ENCODE data around the gene CRISPLD2.
A peak's percentile ranks its signal among the peaks of the same experiment; 100 is the strongest.
"Not testable (repeated sequence)": the region's sequence is repeated elsewhere in the genome, so short reads cannot be mapped to it uniquely, and the experiment has no call there.

CRISPLD2 gene

DNA sequence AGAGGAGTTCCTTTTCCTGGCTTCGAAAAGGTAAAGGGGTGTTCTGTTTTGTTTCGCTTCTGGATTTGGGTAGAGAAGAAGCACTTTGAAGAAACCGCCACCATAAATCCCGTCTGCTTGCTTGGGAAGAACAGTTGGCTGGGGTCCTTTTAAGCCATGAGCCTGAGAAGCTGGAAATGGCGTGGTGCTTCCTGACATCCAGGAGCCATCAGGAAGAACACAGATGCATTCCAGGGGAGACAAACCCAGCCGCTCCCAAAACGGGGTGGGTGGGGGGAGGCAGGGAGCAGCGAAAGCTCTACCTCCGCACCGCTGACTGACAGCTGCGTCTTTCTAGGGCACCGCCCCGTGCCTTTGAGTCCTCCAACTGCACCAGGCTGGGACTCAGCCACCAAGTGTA lies 99.9 kb downstream of the CRISPLD2 start:
- no peak for DNase-seq

DNA sequence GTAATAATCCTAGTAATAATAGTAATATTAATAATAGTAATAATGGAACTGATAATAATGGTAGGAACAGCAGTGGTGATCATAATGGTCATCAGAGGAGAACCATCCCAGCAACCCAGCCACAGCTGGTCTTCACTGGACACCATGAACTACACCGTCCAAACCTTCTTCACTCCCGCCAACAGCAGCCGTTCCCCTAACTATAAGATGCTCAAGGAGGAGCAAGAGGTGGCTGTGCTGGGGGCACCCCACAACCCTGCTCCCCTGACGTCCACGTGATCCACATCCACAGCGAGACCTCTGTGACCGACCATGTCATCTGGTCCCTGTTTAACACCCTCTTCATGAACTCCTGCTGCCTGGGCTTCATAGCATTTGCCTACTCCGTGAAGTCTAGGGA lies 100.5 kb downstream of the CRISPLD2 start:
- no peak for DNase-seq

DNA sequence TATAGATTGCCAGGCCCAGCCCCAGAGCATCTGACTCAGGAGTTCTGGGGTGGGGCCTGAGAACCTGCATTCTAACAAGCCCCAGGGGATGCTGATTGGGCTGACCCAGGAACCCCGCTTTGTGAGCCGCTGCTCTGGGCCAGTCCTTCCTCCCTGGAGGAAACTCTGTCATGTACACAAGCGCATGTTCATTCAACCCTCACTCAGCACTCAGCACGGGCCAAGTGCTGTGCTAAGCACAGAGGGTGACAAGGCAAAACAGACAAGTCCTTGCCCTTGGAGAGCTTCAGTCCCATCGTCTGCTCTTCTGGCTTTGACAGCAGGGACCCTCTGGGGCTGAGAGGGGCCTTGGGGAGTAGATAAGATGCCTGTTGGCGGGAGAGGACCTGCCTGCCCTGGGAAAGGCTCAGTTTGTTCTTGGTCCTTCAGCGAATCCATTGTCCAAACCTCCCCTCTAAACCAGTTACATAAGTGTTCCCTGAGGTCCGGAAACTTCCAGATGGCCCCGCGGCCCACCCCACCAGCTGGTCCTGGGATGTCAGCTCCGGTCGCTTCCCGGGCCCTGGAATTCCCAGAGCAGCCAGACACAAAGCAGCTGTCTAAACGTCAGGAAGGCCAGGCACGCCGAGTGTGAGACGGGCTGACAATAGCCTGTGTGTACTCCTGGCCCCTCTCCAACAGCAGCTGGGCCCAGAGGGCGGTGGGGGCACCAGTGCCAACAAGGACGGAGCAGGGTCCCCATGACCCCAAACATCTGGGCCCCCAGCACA lies 102.8 kb downstream of the CRISPLD2 start:
- no peak for DNase-seq

DNA sequence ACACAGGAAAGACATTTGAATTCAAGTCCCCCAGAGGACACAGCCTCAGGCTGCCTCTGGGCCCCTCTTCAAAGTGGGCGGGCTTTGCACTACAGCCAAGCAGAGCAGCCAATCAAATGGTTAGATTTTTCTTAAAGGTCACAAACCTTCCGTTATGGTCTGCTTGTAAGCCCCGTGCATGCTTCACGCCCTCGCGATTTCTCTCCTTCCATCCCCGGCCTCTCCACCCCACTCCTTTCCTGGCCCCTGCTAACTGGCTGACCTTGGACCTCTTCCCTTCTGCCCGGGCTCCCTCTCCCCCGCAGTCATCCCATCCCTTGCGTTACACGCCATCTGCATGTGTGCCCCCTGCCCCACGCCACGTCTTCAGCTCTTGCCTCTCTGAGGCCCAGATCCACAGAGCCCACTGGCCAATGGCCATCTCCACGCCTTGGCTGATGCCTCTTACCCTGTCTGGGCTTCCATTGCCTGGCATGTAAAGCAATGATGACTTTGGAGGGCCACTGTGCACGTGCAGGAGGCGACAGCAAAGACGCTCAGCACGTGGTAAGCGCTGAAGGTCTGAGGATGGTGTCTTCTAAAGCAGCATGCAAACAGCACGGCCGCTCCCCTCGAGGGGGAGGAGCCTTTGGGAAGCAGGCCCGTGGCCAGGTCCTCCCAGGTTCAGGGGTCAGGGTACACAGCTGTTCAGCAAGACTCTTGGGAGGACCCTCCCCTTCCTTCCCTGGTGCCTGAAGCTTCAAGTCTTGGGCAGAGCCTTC lies 104.7 kb downstream of the CRISPLD2 start:
- no peak for DNase-seq

DNA sequence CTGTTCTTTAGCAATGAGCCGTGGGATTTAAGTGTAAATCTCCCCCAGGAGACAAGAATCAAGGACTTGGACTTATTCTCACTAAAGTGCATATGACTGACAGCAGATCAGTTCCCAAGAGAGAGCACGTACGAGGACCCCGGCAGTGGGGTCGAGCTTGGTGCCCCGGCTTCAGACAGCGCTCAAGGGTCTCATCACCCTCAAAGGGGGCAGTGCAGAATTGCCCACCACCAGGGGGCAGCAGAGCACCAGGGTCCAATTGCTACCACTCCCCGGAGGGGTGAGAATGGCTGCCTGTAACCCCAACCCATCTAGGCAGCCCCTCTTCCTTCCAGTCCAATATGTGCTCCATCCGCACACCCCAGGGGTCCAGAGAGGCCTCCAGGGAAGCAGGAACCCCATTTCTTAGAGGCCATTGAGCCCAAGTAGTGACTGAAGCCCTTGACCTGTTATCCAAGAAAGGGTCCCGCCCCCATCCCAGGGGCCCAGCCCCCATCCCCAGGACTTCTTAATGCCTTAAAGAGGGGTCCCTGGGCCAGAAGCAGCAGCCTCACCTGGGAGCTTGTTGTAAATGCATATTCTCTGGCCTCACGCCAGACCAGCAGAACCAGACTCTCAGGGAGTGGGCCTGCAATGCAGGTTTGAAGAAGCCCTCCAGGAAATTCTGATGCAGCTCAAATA lies 105.4 kb downstream of the CRISPLD2 start:
- DNase-seq, result peak; percentile 45

DNA sequence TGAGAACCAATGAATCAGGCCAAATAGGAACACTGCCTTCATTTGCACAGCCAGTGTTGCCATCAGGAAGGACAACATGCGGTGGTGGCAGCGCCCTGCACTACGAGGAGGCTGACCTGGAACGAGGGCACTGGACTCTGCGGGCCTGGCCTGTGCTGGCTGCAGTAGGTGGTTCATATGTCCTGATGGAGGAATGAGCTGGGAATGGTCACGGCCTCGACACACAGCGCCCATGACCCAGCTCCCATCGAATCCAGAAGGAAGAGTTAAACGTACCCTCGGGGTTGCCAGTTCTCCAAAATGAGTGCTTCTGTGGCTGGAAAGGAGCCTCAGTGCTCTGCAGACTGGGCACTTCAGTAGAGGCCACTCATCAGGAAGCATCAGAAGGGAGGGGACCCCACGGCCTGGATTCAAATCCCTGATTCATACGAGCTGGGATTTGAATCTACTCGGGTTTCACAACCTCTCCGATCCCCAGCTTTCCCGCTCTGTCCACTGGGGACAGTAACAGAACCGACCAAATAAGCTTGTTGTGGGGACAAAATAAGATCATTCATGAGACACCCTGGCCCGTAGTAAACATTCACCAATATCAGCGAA lies 106.1 kb downstream of the CRISPLD2 start:
- no peak for DNase-seq

DNA sequence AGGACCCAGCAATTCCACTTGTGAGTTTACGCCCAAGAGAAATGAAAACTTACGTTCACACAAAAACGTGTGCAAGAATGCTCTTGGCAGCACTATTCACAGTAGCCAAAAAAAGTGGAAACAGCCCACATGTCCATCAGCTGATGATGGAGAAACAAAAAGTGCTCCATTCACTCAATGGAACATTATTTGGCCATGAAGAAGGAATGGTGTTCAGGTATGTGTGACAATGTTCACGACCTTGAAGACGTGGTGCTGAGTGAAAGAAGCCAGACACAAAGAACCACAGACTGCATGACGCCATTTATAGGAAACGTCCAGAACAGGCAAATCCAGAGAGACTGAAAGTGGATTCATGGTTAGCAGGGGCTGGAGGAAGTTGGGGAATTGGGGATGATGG lies 106.7 kb downstream of the CRISPLD2 start:
- no peak for DNase-seq

DNA sequence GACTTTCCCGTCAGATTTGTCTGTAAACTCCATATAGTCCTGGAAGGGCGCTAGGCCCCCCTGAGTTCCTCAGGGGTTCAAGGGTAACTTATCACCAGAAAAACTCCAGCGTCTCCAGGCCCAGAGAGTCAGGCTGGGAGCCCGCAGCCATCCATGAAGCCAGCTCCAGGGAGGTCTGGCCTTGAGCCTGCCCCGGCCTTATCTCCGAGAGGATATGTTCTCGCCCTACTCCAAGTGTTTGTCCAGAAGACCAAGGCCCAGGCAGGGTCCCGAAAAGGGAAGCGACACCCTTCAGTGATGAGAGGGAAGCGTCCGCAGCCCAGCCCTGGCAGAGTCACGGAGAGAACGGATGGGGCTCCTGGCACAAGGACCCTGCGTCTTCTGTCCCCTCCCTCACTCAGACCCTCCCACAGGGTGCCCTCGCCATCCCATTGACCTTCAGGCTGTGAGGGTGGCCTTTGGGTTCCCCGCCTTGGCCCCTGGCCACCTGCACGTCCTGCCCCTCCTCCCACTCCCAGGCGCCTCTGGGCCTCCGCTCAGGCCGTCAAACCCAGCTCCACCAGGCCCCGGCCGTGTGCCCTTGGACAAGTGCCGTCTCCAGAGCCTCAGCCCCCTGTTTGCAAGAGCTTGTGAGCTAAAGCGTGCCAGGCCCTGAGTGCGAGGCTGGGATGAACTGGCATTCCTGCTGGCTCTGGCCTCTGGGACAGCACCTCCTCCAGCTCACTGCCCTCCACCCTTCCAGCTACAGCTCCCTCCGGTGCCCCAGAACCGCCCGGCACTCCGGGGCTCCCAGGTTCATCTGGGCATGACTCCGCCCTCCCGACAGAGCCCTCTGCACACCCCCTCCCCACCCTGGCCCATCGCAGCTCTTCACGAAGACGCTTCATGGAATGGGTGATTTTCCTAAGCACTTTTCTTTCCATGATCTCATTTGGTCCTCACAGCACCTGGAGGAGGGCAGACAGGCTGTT lies 108.1 kb downstream of the CRISPLD2 start:
- DNase-seq, result no peak

DNA sequence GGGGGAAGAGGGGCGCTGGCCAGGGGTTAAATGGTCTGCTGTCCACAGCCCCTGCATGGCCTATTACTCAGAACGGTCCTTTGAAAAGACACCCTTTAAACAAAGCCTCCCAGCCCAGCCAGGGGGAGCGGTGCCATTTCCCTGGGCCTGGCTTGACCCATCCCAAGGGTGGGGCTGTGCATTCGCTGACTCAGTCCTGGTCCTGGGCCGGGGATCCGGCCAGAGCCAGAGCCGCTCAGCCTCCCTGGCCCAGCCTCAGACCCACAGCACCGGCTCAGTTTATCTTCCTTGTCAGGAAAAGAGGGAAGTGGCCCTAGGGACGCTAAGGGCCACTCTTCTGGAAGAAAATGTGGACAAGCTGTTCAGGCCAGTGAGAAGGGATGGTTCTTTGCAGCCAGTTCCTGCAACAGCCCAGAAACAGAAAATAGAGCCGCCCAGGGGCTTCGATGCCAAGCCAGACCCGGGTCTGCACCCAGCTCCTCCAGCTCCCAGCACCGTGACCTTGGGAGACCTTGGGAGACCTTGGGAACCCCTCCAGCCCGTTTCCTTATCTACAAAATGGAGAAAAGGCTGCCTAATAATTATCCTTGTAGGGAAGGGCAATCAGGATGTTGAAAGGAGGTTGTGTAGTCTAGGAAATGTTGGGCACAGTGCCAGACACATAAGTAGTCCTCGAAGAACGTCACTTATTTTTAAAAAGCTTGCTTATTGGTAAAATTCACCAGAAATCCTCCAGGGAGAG lies 109.1 kb downstream of the CRISPLD2 start:
- DNase-seq, result peak; percentile 40

DNA sequence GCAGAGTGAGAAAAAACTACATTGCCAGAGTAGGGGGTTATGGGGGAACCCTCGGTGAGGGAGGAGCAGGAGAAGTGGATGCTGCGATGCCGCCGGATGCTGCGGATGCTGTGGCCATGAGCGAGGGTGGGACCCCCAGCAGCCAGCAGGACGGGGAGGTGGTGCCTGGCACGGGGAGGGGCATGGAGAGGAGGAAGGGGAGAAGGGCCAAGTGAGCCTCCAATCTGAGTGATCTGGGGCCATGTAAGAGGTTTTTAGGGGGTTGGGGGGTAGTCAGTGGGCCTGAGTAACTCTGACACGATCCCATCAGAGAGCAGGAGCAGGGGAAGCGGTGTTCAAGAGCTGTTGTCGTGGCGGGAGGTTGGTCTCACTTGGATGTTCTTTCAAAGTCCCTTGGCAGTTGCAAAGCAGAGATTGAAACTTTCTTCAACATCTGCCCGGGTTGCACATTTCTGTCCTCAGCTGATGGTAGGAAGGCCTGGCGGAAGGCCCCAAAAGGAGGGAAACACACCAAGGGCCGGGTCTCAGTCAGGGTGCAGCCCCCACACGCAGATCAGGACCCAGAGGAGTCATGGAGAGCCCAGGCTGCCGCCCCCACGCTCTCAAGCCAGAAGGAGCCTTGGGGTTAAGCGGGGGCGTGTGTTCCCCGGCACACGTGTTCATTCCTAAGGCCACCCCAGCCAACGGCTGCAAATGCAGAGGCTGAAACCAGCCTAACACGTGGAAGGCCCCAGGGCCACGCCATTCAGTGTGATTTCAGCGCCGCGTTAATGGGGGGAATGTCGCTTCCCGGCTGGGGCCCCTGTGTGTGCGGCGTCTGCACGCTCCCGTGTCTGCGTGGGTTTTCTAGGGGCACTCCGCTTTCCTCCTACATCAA lies 109.9 kb downstream of the CRISPLD2 start:
- DNase-seq, result no peak

DNA sequence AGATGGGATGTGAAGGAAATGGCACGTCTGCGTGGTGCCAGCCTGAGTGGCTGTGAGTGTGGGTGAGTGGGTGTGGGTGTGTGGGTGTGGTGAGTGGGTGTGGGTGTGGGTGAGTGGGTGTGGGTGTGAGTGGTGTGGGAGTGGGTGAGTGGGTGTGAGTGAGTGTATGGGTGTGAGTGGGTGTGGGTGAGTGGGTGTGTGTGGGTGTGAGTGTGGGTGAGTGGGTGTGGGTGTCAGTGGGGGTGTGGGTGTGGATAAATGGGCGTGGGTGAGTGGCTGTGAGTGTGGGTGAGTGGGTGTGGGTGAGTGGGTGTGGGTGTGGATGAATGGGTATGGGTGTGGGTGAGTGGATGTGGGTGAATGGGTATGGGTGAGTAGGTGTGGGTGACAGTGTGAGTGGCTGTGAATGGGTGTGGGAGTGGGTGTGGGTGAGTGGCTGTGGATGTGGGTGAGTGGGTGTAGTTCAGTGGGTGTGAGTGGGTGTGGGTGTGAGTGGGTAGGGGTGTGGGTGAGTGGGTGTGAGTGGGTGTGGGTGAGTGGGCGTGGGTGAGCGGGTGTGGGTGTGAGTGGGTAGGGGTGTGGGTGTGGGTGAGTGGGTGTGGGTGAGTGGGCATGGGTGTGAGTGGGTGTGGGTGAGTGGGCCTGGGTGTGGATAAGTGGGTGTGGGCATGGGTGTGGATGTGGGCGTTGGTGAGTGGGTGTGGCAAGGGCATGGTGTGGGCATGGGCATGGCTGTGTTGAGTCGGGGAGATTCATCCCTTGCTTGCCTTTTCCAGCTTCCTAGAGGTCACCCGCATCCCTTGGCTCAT lies 110.7 kb downstream of the CRISPLD2 start:
- DNase-seq, result no peak

DNA sequence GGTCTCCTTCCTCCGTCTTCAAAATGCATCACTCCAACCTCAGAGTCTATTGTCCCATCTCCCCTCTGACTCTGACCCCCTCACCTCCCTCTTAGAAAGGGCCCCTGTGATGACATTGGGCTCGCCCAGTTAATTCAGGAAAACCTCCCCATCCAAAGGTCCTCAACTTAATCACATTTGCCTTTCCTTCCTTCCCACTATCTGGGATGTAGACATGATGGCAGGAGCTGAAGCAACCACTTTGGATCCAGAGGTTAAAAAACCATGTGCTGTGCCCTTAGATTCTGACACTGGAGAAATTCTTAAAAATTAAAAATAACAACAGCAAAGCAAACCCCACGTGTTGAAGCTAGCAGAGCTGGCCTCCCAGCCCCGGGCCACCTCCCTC lies 111.3 kb downstream of the CRISPLD2 start:
- DNase-seq, result no peak

DNA sequence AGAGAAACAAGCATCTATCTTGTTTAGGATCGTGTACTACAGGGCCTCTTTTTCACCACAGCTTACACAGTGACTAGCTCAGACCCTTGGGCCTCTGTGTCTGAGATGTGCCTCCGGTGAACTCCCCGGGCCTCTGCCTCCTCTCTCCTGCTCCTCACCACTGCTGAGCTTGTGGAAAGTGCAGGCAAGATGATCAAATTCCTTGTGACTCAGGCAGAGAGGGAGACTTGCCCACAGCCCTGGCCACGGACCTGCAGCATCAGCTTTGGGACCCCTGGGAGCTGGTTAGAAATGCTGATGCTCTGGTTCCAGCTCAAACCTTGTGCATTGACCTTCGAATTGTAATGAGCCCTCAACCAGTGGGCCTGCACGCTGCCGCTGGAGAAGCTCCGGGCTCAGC lies 111.7 kb downstream of the CRISPLD2 start:
- no peak for DNase-seq

DNA sequence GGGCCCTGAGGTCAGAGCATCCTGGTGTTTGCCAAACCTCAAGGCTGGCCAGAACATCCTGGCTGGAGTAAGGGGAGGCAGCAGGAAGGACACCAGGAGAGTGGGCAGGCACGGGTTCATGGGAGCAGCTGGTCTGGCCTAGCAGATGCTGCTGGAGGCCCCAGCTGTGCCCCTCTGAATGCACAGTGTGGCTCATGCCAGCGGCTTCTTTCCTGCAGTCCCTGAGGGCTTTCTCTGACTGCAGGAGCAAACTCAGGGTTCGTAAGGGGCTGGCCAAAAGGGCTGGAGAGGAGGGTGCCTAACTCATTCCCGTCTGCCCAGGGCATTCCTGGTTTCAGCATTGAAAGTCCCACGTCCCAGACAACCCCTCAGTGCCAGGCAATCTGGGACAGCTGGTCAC lies 112.9 kb downstream of the CRISPLD2 start:
- DNase-seq, result no peak

DNA sequence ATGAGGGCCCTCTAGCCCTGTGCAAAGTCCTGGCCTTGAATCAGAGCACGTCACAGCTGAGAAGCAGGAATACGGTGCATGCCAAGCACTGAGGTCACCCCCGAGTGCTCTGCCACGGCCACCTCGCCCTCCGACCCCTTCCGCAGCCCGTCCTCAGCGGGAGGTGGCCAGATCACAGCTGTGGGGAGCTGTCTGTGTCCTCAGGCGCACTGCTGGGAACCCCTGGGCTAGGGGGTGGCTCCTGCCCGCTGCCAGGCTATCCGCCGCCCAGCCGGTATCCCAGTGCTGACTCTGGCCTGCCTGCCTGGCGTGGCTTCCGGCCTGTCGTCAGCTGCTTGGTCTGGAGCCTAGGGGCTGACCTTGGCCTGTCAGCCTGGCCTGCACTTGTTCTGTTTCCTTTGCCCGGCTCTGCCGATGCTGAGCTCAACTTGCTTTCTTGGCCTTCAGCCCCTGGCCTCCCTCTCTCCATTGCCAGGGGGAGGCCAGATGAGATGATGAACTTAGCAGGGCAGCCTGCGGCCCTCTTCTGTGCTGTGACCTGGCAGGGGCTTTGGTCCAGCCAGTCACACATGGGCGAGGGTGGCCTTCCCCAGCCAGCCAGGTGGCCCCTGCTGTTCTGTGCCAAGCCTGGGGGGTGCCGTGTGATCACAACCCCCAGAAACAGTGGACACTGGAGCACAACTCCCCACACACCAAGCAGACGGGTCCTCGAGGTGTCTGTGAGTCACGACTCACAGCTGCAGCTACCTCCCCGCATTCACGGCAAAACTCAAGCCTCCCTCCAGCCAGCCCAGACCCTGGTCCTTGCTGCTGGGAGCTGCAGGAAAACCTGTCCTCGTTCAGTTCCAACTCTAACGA lies 114.2 kb downstream of the CRISPLD2 start:
- DNase-seq, result peak; percentile 51

DNA sequence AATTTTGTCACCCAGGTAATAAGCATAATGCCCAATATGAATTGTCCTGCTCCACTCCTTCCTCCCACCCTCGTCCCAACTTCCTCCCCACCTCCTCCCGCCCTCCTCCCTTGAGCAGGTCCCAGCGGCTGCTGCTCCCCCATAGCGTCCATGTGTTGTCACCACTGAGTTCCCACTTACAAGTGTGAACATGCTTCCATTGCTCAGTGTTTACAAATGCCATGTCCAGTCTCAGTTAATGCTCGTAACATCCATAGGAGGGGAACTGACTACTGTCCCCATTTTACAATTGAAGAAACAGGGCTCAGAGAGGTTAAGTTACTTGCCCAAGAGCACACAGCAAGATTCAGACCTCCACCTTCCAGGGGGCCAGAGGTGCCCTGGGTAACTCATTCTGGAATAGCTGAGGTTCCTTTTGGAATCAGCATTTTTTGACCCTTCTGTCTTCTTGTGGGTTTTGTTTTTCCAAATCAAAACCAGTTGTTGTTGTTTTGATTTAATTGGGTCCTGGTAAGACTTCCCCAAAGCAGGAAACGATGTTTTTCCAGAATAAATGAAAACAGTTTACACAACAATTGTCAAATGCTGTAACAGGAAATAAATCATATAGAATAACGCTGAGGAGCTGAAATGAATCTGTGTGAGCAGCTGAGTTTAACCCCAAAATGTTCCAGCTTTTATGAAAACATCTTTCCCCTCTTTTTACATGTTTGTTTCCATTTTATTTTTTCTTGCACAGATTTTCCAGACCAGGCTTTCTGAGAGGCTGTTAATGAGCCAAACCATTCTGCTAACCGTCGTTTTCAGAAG lies 117.6 kb downstream of the CRISPLD2 start:
- DNase-seq, result no peak

DNA sequence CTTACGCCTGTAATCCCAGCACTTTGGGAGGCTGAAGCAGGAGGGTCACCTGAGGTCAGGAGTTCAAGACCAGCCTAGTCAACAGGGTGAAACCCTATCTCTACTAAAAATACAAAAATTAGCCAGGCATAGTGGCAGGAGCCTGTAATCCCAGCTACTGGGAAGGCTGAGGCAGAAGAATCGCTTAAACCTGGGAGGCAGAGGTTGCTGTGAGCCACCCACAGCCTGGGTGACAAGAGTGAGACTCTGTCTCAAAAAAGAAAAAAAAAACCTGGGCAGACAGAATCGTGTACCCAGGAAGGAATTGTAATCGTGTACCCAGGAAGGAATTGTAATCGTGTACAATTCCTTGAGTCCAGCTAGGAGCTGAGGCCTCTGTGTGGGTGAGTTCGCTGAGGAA lies 118.8 kb downstream of the CRISPLD2 start:
- DNase-seq, result not testable (repeated sequence)

All from EL (cell line).